Stimulated activated CD4-positive, alpha-beta T cell treated with anti-CD3 and anti-CD28 coated beads, Interleukin-1b, Interleukin-23, amount 100 ng/mL, for 4 hours (primary cell): ENCODE measurements around the gene SAT1.

ENCODE experiments used
- DNase-seq, 2 donors: peaks; one replicate each; pipeline ENCODE4 v3.0.0-alpha.2; 2020; ENCODE audit warnings: low read depth in 2 of 2

SAT1 gene

GRCh38 chrX:23810279-23810678, 27.3 kb downstream of the SAT1 start:
- no peak for DNase-seq

- DNase-seq, result no peak
Measured at GRCh38 chrX:23811108-23811651, 28.2 kb downstream of the SAT1 start.

- DNase-seq, result no peak
Measured at GRCh38 chrX:23811656-23812055, 28.7 kb downstream of the SAT1 start.

- no peak for DNase-seq
Measured at GRCh38 chrX:23813808-23814207, 30.8 kb downstream of the SAT1 start.

DNA sequence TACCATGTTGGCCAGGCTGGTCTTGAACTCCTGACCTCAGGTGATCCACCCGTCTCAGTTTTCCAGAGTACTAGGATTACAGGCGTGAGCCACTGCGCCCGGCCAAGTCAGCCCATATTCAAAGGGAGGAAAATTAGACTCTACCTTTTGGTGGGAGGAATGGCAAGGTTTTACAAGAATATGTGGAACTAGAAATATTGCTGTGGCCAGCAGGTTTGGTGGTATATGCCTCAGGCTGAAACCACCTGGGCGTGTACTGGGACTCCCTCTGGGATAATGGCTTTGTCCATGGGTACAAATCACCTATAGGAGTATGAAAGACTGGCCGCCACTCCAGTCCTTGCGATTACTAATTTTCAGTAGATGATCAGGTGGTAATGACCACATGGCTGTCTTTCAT, 32.4 kb downstream of the SAT1 start:
- DNase-seq, result no peak

GRCh38 chrX:23816179-23816578, 33.2 kb downstream of the SAT1 start:
- no peak for DNase-seq

- DNase-seq, result no peak
Measured at GRCh38 chrX:23817979-23818336, 35.0 kb downstream of the SAT1 start.

GRCh38 chrX:23819385-23820234, 36.6 kb downstream of the SAT1 start:
- no peak for DNase-seq

GRCh38 chrX:23820235-23820782, 37.3 kb downstream of the SAT1 start:
- DNase-seq, result no peak

DNA sequence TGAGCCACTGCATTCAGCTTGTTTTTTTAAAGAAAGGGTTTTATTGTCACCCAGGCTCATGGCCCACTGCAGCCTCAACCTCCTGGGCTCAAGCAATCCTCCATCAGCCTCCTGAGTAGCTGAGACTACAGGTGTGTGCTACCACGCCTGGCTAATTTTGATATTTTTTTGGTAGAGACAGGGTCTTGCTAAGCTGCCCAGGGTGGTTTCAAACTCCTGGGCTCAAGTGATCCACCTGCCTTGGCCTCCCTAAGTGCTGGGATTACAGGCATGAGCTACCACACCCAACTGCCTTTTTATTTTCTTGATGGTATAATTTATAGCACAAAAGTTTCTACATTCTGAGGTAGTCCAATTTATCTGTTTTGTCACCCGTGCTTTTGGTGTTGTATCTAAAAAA, 38.9 kb downstream of the SAT1 start:
- no peak for DNase-seq

DNA sequence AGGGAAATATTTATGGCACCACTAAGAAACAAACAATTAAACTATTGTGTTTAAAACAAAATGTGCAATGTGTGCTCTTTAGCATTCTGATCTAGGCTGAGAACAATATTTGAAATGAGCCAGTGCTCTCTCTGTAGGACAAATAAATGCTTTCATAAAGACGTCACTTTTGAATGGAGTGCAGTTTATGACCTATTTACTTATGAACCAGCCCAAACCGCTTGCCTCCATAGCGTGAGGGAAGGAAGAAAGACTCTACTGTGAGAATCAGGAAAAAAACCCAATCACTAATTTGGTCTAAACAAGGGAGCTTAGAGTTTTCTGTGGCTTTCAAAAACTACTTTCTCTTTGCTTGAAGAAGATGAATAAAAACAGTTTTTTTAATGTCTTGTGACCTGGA, 39.4 kb downstream of the SAT1 start:
- no peak for DNase-seq

GRCh38 chrX:23822841-23823240, 39.9 kb downstream of the SAT1 start:
- DNase-seq, result no peak

DNA sequence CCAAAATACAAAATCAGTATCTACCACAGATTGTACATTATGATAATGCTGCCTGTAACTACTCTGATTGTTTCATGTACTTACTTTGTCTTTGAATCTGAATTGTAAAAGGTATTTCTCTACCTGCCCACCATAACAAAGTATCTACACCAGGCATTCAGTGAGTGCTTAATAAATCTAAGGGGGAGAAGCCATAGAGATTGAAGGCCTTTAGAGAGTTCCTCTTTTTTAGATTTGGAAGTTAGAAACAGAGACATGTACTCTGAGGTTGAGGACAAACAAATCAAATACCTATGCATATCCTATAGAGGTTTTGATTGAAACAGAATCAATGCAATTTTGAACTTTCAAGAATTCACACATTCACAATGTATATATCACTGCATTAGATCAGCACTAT, 42.7 kb downstream of the SAT1 start:
- DNase-seq, result no peak

- DNase-seq, result no peak
Measured at GRCh38 chrX:23826216-23826615, 43.2 kb downstream of the SAT1 start.

GRCh38 chrX:23826653-23827052, 43.7 kb downstream of the SAT1 start:
- DNase-seq, result no peak

- DNase-seq, result no peak
Measured at GRCh38 chrX:23828881-23829280, 45.9 kb downstream of the SAT1 start.

GRCh38 chrX:23832721-23833120, 49.7 kb downstream of the SAT1 start:
- no peak for DNase-seq
